H7 (cell line): ENCODE data around the gene REPS2. TPM values are rescaled to one million over a fixed set of nuclear protein-coding genes. Genes with fewer than 3 reads are reported as not detected.

Experiments used
- DNase-seq: peaks from one replicate; pipeline ENCODE4 v3.0.0; 2012
- H3K27me3 ChIP-seq: 2 replicates; pipeline ENCODE4 v1.6.0; 2011; ENCODE audit warnings: mild to moderate bottlenecking, low read length; ENCODE audit not compliant: control insufficient read depth, insufficient read depth
- H3K36me3 ChIP-seq: replicated peaks from 2 replicates; pipeline ENCODE4 v1.5.1; 2011; ENCODE audit warnings: low read length; ENCODE audit not compliant: control insufficient read depth, insufficient read depth
- H3K4me3 ChIP-seq: 2 replicates; pipeline ENCODE4 v1.5.1; 2011; ENCODE audit warnings: low read depth, mild to moderate bottlenecking, control low read depth, low read length, moderate library complexity; ENCODE audit not compliant: insufficient read depth
- total RNA-seq: library from RNA; depleted of rRNA; stranded (reverse); fragments of >200 nt; shearing (Covaris generic); gene quantifications from 2 replicates; pipeline ENCODE4 v1.2.3, GENCODE V29; 2014

Gene REPS2
- total RNA-seq, 1 experiment from 2014 or later = 0.31 TPM

- H3K4me3 ChIP-seq = no peak overlapping the region
- H3K36me3 ChIP-seq = no peaks in the 10 kb centered on the region
- peak; percentile 55 for DNase-seq
- H3K27me3 ChIP-seq = no peaks in the 10 kb centered on the region
Observed at GRCh38 chrX:17082831-17083230, 136.4 kb downstream of the REPS2 start.

- no peaks in the 10 kb centered on the region for H3K36me3 ChIP-seq
- H3K27me3 ChIP-seq = no peaks in the 10 kb centered on the region
- H3K4me3 ChIP-seq = no peak overlapping the region
- no peak for DNase-seq
Observed at GRCh38 chrX:17086317-17086716, 139.9 kb downstream of the REPS2 start.

- no peak for DNase-seq
- Histone ChIP-seq H3K36me3 (no peaks in the 10 kb centered on the region), H3K27me3 (no peaks in the 10 kb centered on the region), H3K4me3 (no peak overlapping the region)
Observed at GRCh38 chrX:17095161-17095560, 148.7 kb downstream of the REPS2 start.

GRCh38 chrX:17098516-17099247 is 152.2 kb downstream of the REPS2 start:
- Histone ChIP-seq H3K27me3 (no peaks in the 10 kb centered on the region), H3K36me3 (no peaks in the 10 kb centered on the region), H3K4me3 (no peak overlapping the region)
- no peak for DNase-seq

- Histone ChIP-seq H3K36me3 (no peaks in the 10 kb centered on the region), H3K27me3 (no peaks in the 10 kb centered on the region), H3K4me3 (no peak overlapping the region)
- no peak for DNase-seq
Observed at GRCh38 chrX:17104433-17104832, 158.0 kb downstream of the REPS2 start.

- no peaks in the 10 kb centered on the region for H3K36me3 ChIP-seq
- H3K27me3 ChIP-seq = no peaks in the 10 kb centered on the region
- no peak for DNase-seq
- H3K4me3 ChIP-seq = no peak overlapping the region
Observed at GRCh38 chrX:17120816-17121215, 174.4 kb downstream of the REPS2 start.

GRCh38 chrX:17154001-17154400 is 207.5 kb downstream of the REPS2 start:
- H3K36me3 ChIP-seq = no peaks in the 10 kb centered on the region
- DNase-seq = no peak

GRCh38 chrX:17160975-17161374 is 214.5 kb downstream of the REPS2 start:
- Histone ChIP-seq H3K36me3 (no peaks in the 10 kb centered on the region), H3K4me3 (no peak overlapping the region), H3K27me3 (no peaks in the 10 kb centered on the region)
- peak; percentile 43 for DNase-seq

More at GRCh38 chrX:17154001-17154400, 207.5 kb downstream of the REPS2 start:
- no peaks in the 10 kb centered on the region for H3K27me3 ChIP-seq
- H3K4me3 ChIP-seq = no peak overlapping the region

GRCh38 chrX:17161991-17162390 is 215.5 kb downstream of the REPS2 start:
- Histone ChIP-seq H3K4me3 (no peak overlapping the region), H3K36me3 (no peaks in the 10 kb centered on the region), H3K27me3 (no peaks in the 10 kb centered on the region)
- DNase-seq = no peak

GRCh38 chrX:17164079-17164478 is 217.6 kb downstream of the REPS2 start:
- H3K4me3 ChIP-seq = no peak overlapping the region
- H3K36me3 ChIP-seq = no peaks in the 10 kb centered on the region
- H3K27me3 ChIP-seq = no peaks in the 10 kb centered on the region
- DNase-seq = no peak

- H3K27me3 ChIP-seq = no peaks in the 10 kb centered on the region
- DNase-seq = no peak
- no peaks in the 10 kb centered on the region for H3K36me3 ChIP-seq
- H3K4me3 ChIP-seq = no peak overlapping the region
Observed at GRCh38 chrX:17164941-17165340, 218.5 kb downstream of the REPS2 start.

GRCh38 chrX:17167915-17168314 is 221.5 kb downstream of the REPS2 start:
- Histone ChIP-seq H3K36me3 (no peaks in the 10 kb centered on the region), H3K4me3 (no peak overlapping the region), H3K27me3 (no peaks in the 10 kb centered on the region)
- DNase-seq = no peak

GRCh38 chrX:17170973-17171372 is 224.5 kb downstream of the REPS2 start:
- H3K4me3 ChIP-seq = no peak overlapping the region
- no peaks in the 10 kb centered on the region for H3K36me3 ChIP-seq
- H3K27me3 ChIP-seq = no peaks in the 10 kb centered on the region
- no peak for DNase-seq

GRCh38 chrX:17174671-17175070 is 228.2 kb downstream of the REPS2 start:
- Histone ChIP-seq H3K4me3 (no peak overlapping the region), H3K27me3 (no peaks in the 10 kb centered on the region), H3K36me3 (no peaks in the 10 kb centered on the region)
- DNase-seq = no peak

GRCh38 chrX:17182317-17182716 is 235.9 kb downstream of the REPS2 start:
- H3K36me3 ChIP-seq = no peaks in the 10 kb centered on the region
- DNase-seq = no peak
- H3K27me3 ChIP-seq = no peaks in the 10 kb centered on the region
- no peak overlapping the region for H3K4me3 ChIP-seq

- no peaks in the 10 kb centered on the region for H3K36me3 ChIP-seq
- peak; percentile 21 for DNase-seq
- H3K27me3 ChIP-seq = no peaks in the 10 kb centered on the region
- no peak overlapping the region for H3K4me3 ChIP-seq
Observed at GRCh38 chrX:17183566-17183965, 237.1 kb downstream of the REPS2 start.
